ENCODE data around the gene SLCO2B1.
"Not testable (repeated sequence)": the region's sequence is repeated elsewhere in the genome, so short reads cannot be mapped to it uniquely, and the experiment has no call there.

The SLCO2B1 gene

DNA sequence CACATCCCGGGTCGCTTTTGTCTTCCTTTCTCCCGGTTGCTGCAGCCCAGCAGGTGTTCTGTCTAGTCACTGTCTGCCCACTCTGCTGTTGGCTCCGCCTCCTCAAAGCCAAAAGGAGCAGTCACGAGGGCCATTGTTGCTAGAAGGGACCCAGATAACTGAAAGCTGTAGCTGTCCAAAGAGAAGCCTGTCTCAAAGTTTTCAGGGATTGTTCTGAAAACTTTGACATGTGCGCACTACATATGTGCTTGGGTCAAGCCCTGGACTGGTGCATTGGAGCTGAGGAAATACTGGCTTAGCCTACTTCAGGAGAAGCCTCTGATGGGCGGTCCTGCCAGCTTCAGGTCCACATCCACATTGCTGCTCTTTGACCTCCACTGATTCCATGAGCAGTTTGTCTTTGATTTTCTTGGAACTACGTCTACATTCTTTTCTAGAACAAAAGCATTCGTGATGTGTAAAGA is 45.4 kb upstream of the SLCO2B1 start:
- ATAC-seq (ENCODE audit: insufficient read depth, low read depth) = no peak
- no peak overlapping the region for H3K4me2 ChIP-seq (ENCODE audit: insufficient read depth, low read length)

DNA sequence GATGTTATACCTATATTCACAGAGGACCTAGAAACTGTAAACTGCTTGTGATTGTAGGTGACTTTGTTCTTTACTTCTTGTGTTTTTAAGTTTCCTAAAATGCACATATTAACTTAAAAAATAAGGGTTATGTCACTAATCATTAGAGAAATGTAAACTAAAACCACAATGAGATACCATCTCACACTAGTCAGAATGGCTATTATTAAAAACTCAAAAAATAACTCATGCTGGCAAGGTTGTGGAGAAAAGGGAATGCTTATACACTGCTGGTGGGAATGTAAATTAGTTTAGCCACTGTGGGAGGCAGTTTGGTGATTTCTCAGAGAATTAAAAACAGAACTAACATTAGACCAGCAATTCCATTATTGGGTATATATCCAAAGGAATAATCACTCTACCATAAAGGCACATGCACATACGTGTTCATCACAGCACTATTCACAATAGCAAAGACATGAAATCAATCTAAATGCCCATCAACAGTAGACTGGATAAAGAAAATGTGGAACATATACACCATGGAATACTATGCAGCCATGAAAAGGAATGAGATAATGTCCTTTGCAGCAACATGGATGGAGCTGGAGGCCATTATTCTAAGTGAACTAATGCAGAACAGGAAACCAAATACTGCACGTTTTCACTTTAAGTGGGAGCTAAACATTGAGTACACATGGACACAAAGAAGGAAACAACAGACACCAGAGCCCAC is 44.8 kb upstream of the SLCO2B1 start:
- not testable (repeated sequence) for H3K4me2 ChIP-seq (ENCODE audit: insufficient read depth, low read length); H3K27me3 ChIP-seq (ENCODE audit: insufficient read depth, low read length, poor library complexity); H3K4me3 ChIP-seq (ENCODE audit: low read depth in 1 of 2, low read length in 2 of 2); H4K20me1 ChIP-seq (ENCODE audit: insufficient read depth, low read length); H3K36me3 ChIP-seq (ENCODE audit: insufficient read depth, low read length); H2AFZ ChIP-seq (ENCODE audit: low read depth, low read length); H3K4me1 ChIP-seq (ENCODE audit: insufficient read depth, low read length); ATAC-seq (ENCODE audit: insufficient read depth, low read depth); H3K9me3 ChIP-seq (ENCODE audit: insufficient read depth, low read length, severe bottlenecking); H3K79me2 ChIP-seq (ENCODE audit: insufficient read depth, low read length); H3K27ac ChIP-seq (ENCODE audit: low read length); DNase-seq; H3K9ac ChIP-seq (ENCODE audit: low read depth, low read length)

More for the DNA sequence above, 45.4 kb upstream of the SLCO2B1 start:
- Histone ChIP-seq H3K9me3 (ENCODE audit: insufficient read depth, low read length, severe bottlenecking) (no peaks in the 10 kb centered on the region), H2AFZ (ENCODE audit: low read depth, low read length) (no peak overlapping the region), H3K27me3 (ENCODE audit: insufficient read depth, low read length, poor library complexity) (peaks cover 9% of the 10 kb centered on the region), H3K36me3 (ENCODE audit: insufficient read depth, low read length) (no peaks in the 10 kb centered on the region), H3K27ac (ENCODE audit: low read length) (no peak overlapping the region), H3K4me1 (ENCODE audit: insufficient read depth, low read length) (no peaks in the 10 kb centered on the region), H3K4me3 (ENCODE audit: low read depth in 1 of 2, low read length in 2 of 2) (no peak overlapping the region), H3K9ac (ENCODE audit: low read depth, low read length) (no peak overlapping the region), H3K79me2 (ENCODE audit: insufficient read depth, low read length) (no peaks in the 10 kb centered on the region), H4K20me1 (ENCODE audit: insufficient read depth, low read length) (no peaks in the 10 kb centered on the region)
- DNase-seq = no peak
- TF ChIP-seq, protein P1, sequence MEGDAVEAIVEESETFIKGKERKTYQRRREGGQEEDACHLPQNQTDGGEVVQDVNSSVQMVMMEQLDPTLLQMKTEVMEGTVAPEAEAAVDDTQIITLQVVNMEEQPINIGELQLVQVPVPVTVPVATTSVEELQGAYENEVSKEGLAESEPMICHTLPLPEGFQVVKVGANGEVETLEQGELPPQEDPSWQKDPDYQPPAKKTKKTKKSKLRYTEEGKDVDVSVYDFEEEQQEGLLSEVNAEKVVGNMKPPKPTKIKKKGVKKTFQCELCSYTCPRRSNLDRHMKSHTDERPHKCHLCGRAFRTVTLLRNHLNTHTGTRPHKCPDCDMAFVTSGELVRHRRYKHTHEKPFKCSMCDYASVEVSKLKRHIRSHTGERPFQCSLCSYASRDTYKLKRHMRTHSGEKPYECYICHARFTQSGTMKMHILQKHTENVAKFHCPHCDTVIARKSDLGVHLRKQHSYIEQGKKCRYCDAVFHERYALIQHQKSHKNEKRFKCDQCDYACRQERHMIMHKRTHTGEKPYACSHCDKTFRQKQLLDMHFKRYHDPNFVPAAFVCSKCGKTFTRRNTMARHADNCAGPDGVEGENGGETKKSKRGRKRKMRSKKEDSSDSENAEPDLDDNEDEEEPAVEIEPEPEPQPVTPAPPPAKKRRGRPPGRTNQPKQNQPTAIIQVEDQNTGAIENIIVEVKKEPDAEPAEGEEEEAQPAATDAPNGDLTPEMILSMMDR (IDR thresholded peaks at IDR 0.05; ENCODE audit: borderline replicate concordance, extremely low read depth, low read length, poor library complexity, severe bottlenecking) = no peak
- TF ChIP-seq EZH2 (IDR thresholded peaks at IDR 0.05; ENCODE audit: borderline replicate concordance, low read depth, low read length, severe bottlenecking) = no peak

DNA sequence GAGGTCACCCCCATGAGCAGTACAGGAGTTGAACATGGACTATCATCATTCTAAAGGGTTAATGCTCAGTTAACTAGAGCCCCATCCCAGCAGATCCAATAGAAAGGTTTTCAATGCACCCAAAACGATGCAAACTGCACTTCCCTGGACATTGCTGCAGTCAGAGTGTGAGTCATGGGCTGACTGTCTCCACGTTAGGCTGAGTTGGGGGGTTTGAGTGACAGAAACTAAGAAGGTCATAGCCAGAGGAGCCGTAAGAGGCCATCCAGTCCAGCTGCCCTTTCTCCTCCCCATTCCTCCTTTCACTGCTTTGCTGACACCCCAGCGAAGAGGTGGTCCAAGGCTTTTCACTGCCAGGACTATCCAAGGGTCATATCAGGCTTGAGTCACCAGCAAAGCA is 43.7 kb upstream of the SLCO2B1 start:
- Histone ChIP-seq H3K27ac (ENCODE audit: low read length) (no peak overlapping the region), H3K9ac (ENCODE audit: low read depth, low read length) (no peak overlapping the region), H3K4me2 (ENCODE audit: insufficient read depth, low read length) (no peak overlapping the region), H3K27me3 (ENCODE audit: insufficient read depth, low read length, poor library complexity) (peaks cover 4% of the 10 kb centered on the region), H3K9me3 (ENCODE audit: insufficient read depth, low read length, severe bottlenecking) (no peaks in the 10 kb centered on the region), H3K4me3 (ENCODE audit: low read depth in 1 of 2, low read length in 2 of 2) (no peak overlapping the region), H3K4me1 (ENCODE audit: insufficient read depth, low read length) (no peaks in the 10 kb centered on the region), H3K79me2 (ENCODE audit: insufficient read depth, low read length) (no peaks in the 10 kb centered on the region), H2AFZ (ENCODE audit: low read depth, low read length) (no peak overlapping the region), H3K36me3 (ENCODE audit: insufficient read depth, low read length) (no peaks in the 10 kb centered on the region), H4K20me1 (ENCODE audit: insufficient read depth, low read length) (no peaks in the 10 kb centered on the region)
- ATAC-seq (ENCODE audit: insufficient read depth, low read depth) (no peak), DNase-seq (no peak)
- TF ChIP-seq, protein P1 (IDR thresholded peaks at IDR 0.05; ENCODE audit: borderline replicate concordance, extremely low read depth, low read length, poor library complexity, severe bottlenecking) = no peak
- TF ChIP-seq EZH2 (IDR thresholded peaks at IDR 0.05; ENCODE audit: borderline replicate concordance, low read depth, low read length, severe bottlenecking) = no peak

DNA sequence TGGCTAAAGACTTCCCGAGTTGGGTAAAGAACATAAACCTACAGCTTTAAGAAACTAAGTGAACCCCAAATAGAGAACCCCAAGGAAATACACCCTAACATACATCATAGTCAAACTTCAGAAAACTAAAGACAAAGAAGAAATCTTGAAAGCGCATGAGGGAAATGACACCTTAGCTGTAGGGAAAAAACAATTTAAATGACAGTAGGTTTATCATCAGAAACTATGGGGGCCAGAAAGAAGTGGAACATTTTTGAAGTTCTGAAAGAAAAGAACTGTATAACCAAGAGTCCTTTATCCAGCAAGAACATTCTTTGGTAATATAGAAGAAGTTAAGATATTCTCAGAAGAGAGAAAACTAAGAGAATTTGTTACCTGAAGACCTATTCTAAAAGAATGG is 38.7 kb upstream of the SLCO2B1 start:
- Histone ChIP-seq H2AFZ (ENCODE audit: low read depth, low read length) (no peak overlapping the region), H3K4me1 (ENCODE audit: insufficient read depth, low read length) (no peaks in the 10 kb centered on the region), H3K9me3 (ENCODE audit: insufficient read depth, low read length, severe bottlenecking) (no peaks in the 10 kb centered on the region), H4K20me1 (ENCODE audit: insufficient read depth, low read length) (no peaks in the 10 kb centered on the region), H3K27me3 (ENCODE audit: insufficient read depth, low read length, poor library complexity) (no peaks in the 10 kb centered on the region), H3K27ac (ENCODE audit: low read length) (no peak overlapping the region), H3K36me3 (ENCODE audit: insufficient read depth, low read length) (no peaks in the 10 kb centered on the region), H3K79me2 (ENCODE audit: insufficient read depth, low read length) (no peaks in the 10 kb centered on the region), H3K4me2 (ENCODE audit: insufficient read depth, low read length) (no peak overlapping the region), H3K4me3 (ENCODE audit: low read depth in 1 of 2, low read length in 2 of 2) (no peak overlapping the region), H3K9ac (ENCODE audit: low read depth, low read length) (no peak overlapping the region)
- no peak for DNase-seq
- no peak for ATAC-seq (ENCODE audit: insufficient read depth, low read depth)
- TF ChIP-seq EZH2 (IDR thresholded peaks at IDR 0.05; ENCODE audit: borderline replicate concordance, low read depth, low read length, severe bottlenecking) = no peak
- TF ChIP-seq, protein P1 (IDR thresholded peaks at IDR 0.05; ENCODE audit: borderline replicate concordance, extremely low read depth, low read length, poor library complexity, severe bottlenecking) = no peak
